Sigmoid colon (tissue), 4 donors: ENCODE data around the gene GTF2IRD1.

ENCODE experiments used
- EP300 ChIP-seq, 4 donors: sonication (generic); formaldehyde crosslinking; IDR thresholded peaks; one replicate each; pipeline ENCODE4 v1.6.1; 2017; ENCODE audit warnings: antibody characterized with exemption in 4 of 4
- POLR2A ChIP-seq, 2 donors: fragments of 450-650 bp; IDR thresholded peaks; one replicate each; pipeline ENCODE4 v1.6.1; 2016; ENCODE audit warnings: antibody characterized with exemption in 2 of 2, mild to moderate bottlenecking in 2 of 2, moderate library complexity in 2 of 2
- POLR2AphosphoS5 ChIP-seq, 4 donors: sonication (generic); formaldehyde crosslinking; IDR thresholded peaks; one replicate each; pipeline ENCODE4 v1.6.1; 2017; ENCODE audit warnings: antibody characterized with exemption in 4 of 4
- TF ChIP-seq, protein P1 (sequence below), 4 experiments: fragments of 450-650 bp in 3 of 4; fragments of 200-600 bp in 1 of 4; IDR thresholded peaks; one replicate each; pipeline ENCODE4 v1.5.1; 2016 to 2019; ENCODE audit warnings: antibody characterized with exemption in 4 of 4, mild to moderate bottlenecking in 3 of 4, moderate library complexity in 2 of 4

DNA sequence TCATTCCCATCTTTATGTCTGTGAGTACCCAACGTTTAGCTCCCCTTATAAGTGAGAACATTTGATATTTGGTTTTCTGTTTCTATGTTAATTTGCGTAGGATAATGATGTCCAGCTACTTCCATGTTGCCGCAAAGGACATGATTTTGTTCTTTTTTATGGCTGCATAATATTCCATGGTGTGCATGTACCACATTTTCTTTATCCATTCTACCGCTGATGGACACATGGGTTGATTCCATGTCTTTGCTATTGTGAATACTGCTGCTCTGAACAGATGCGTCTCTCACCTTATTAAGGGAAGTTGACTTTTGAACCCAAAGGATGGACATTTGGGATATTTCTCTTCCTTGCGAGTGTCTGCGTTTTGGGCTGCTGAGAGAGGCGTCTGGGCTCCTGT is 50.2 kb downstream of the GTF2IRD1 start:
- TF ChIP-seq, protein P1, sequence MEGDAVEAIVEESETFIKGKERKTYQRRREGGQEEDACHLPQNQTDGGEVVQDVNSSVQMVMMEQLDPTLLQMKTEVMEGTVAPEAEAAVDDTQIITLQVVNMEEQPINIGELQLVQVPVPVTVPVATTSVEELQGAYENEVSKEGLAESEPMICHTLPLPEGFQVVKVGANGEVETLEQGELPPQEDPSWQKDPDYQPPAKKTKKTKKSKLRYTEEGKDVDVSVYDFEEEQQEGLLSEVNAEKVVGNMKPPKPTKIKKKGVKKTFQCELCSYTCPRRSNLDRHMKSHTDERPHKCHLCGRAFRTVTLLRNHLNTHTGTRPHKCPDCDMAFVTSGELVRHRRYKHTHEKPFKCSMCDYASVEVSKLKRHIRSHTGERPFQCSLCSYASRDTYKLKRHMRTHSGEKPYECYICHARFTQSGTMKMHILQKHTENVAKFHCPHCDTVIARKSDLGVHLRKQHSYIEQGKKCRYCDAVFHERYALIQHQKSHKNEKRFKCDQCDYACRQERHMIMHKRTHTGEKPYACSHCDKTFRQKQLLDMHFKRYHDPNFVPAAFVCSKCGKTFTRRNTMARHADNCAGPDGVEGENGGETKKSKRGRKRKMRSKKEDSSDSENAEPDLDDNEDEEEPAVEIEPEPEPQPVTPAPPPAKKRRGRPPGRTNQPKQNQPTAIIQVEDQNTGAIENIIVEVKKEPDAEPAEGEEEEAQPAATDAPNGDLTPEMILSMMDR (IDR thresholded peaks at IDR 0.05) = no peak
- TF ChIP-seq EP300 (IDR thresholded peaks at IDR 0.05) (no peak), POLR2A (IDR thresholded peaks at IDR 0.05) (no peak), POLR2AphosphoS5 (IDR thresholded peaks at IDR 0.05) (no peak)
